Cardiac muscle cell (in vitro differentiated cells and primary cell): Measurements from ENCODE around the gene PRKCSH. TPM values are rescaled to one million over a fixed set of nuclear protein-coding genes. Genes with fewer than 3 reads are reported as not detected.

ENCODE experiments used
- DNase-seq, 2 donors: peaks; one replicate each; pipeline versions ENCODE4 v3.0.0 to v3.0.0-alpha.2; 2010 to 2017; ENCODE audit warnings: low read depth in 1 of 2, low spot score in 1 of 2
- H3K27ac ChIP-seq: fragments of 200-600 bp; sonication (generic); 2 replicates; pipeline ENCODE4 v1.5.1; 2016
- H3K27me3 ChIP-seq: fragments of 200-600 bp; sonication (generic); 2 replicates; pipeline ENCODE4 v1.6.0; 2016; ENCODE audit warnings: control low read depth
- H3K36me3 ChIP-seq: fragments of 200-600 bp; sonication (generic); 2 replicates; pipeline ENCODE4 v1.5.1; 2016; ENCODE audit warnings: control low read depth
- H3K4me1 ChIP-seq: fragments of 200-600 bp; sonication (generic); 2 replicates; pipeline ENCODE4 v1.8.1; 2017; ENCODE audit warnings: low read depth, mild to moderate bottlenecking, mixed run types
- H3K4me3 ChIP-seq: fragments of 200-600 bp; sonication (generic); 2 replicates; pipeline ENCODE4 v1.5.1; 2016; ENCODE audit warnings: mild to moderate bottlenecking
- H3K9me3 ChIP-seq: fragments of 200-600 bp; sonication (generic); 2 replicates; pipeline ENCODE4 v1.5.1; 2017; ENCODE audit warnings: low read depth, mild to moderate bottlenecking, control low read depth
- polyA plus RNA-seq: library from polyadenylated mRNA; unstranded; fragments of >200 nt; fragmentation: Nextera tagmentation; extraction: Ambion mirVana; gene quantifications from 2 replicates; pipeline ENCODE4 v1.2.1, GENCODE V29; 2016
- total RNA-seq: library from RNA; depleted of rRNA; stranded (reverse); fragments of >200 nt; gene quantifications from 2 replicates; pipeline ENCODE4 v1.2.3, GENCODE V29; 2016
- TF ChIP-seq, protein P1 (sequence below): IDR thresholded peaks from 2 replicates; pipeline ENCODE4 v1.5.1; 2012; ENCODE audit warnings: low read depth, mild to moderate bottlenecking, low read length

The PRKCSH gene
- total and polyA plus RNA-seq, 2 experiments from 2014 or later, result 151 to 162 TPM

DNA sequence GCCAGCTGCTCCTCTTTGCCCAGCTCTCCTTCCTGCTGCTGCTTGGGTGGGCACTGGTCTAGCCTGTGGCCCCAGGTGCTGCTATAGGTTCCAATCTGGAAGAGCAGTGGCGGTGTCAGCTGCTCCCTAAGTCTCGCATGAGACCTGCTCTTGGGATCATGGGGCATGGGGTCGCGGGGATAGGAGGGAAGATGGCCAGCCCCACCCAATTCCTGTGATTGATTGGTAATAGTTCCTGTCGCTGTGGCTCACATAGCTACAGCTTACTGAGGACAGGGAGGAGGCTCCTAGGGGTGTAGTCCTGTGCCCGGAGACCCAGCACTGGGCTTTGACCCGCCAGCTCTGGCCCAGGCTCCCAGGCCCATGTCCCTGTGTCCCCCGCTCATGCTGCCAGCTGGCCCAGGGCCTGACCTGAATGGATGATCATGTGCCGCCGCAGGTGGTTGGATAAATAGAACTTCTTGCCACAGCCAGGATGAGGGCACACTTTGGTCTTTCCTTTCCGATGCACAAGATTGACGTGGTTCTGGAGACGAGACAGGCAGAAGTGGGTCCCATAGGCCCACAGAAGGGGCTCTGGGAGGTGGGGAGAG is 49.9 kb downstream of the PRKCSH start:
- Histone ChIP-seq H3K36me3 (peaks cover 3% of the 10 kb centered on the region), H3K27me3 (peaks cover 28% of the 10 kb centered on the region), H3K27ac (no peak overlapping the region), H3K4me1 (peaks cover 3% of the 10 kb centered on the region), H3K4me3 (no peak overlapping the region), H3K9me3 (no peaks in the 10 kb centered on the region)
- TF ChIP-seq, protein P1, sequence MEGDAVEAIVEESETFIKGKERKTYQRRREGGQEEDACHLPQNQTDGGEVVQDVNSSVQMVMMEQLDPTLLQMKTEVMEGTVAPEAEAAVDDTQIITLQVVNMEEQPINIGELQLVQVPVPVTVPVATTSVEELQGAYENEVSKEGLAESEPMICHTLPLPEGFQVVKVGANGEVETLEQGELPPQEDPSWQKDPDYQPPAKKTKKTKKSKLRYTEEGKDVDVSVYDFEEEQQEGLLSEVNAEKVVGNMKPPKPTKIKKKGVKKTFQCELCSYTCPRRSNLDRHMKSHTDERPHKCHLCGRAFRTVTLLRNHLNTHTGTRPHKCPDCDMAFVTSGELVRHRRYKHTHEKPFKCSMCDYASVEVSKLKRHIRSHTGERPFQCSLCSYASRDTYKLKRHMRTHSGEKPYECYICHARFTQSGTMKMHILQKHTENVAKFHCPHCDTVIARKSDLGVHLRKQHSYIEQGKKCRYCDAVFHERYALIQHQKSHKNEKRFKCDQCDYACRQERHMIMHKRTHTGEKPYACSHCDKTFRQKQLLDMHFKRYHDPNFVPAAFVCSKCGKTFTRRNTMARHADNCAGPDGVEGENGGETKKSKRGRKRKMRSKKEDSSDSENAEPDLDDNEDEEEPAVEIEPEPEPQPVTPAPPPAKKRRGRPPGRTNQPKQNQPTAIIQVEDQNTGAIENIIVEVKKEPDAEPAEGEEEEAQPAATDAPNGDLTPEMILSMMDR, result no peak
- no peak for DNase-seq

DNA sequence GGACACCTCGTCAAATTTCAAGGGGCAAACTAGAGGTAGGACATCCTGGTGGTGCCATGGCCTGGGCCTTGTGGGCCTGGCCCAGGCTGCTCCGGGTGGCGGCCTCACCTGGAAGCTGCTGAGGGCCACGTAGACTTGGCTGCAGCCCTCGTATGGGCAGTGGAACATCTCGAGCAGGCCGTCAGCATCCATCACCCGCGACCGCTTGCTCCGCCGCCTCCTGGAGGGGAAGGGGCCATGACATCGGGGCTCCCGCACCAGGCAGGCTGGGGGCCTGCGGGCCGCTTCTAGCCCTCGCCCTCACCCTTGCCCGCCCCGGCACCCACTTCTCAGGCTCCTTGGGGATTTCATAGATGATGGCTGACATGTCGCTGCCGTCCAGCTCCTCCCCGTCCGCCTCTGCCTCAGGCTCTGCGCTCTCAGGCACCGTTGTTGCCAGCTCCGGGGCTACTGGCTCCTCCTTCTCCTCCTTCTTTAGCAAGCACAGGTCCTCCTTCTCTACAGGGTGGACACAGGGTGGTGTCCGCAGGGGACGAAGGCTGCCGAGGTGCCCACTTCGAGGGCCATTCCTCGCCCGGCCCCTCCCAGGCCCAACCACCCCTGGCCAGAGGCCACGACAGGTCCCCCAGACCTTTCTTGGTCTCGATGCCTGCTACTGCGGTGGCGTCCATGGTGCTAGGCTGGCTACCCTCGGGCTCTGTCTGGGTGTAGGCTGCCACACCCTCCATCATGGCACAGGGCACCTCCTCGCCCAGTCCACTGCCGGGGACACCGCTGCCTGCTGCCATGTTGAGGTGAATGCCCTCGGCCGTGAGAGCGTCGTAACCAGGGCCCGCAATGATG is 51.4 kb downstream of the PRKCSH start:
- Histone ChIP-seq H3K4me3 (no peak overlapping the region), H3K4me1 (peaks cover 3% of the 10 kb centered on the region), H3K9me3 (no peaks in the 10 kb centered on the region), H3K27ac (no peak overlapping the region), H3K36me3 (peaks cover 8% of the 10 kb centered on the region), H3K27me3 (peaks cover 13% of the 10 kb centered on the region)
- DNase-seq, result no peak
- TF ChIP-seq, protein P1, result no peak

DNA sequence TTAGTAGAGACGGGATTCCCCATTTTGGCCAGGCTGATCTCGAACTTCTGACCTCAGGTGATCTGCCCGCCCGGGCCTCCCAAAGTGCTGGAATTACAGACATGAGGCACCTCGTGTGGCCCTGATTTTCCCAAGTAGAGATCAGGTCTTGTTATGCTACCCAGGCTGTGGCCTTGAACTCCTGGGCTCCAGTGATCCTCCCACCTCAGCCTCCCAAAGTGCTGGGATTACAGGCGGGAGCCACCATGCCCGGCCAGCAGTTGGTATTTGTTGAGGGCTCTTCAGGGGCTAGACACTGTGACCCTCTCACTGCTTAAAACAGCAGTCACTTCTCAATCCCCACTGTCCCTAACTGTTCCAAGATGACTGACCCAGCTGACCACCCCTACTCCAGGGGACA is 53.9 kb downstream of the PRKCSH start:
- TF ChIP-seq, protein P1, result no peak
- Histone ChIP-seq H3K27ac (no peak overlapping the region), H3K27me3 (no peaks in the 10 kb centered on the region), H3K4me3 (no peak overlapping the region), H3K36me3 (peaks cover 11% of the 10 kb centered on the region), H3K4me1 (no peaks in the 10 kb centered on the region), H3K9me3 (no peaks in the 10 kb centered on the region)
- no peak for DNase-seq

DNA sequence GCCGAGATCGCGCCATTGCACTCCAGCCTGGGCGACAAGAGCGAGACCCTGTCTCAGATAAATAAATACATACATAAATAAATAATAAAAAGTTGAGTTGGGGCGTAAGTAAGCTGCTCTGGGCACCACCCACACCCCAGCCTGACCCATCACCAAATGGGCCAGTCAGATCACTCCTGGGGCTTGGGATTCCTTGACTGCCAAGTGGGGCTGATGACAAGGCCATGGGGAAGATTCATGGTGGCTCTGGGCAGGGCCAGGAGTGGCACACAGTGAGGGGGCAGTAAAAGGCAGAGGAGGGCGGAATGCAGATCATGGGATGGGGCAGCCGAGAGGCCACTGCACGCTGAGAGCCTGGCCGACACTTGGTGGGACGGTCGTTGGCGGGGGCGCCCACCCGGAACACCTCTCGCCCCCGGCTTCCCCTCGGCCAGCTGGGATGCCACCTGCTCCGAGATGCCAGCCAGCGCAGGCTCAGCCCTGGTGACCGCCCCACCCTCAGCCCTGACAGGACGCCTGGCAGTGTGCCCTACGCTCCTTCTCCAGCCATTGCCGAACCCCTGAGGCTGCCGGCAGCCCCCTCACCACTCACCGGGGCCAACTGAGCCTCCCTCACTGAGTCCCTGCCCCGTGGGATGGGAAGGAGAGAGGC is 59.3 kb downstream of the PRKCSH start:
- no peak overlapping the region for H3K4me3 ChIP-seq
- peaks cover 12% of the 10 kb centered on the region for H3K36me3 ChIP-seq
- no peak overlapping the region for H3K27ac ChIP-seq
- no peak for DNase-seq
- no peaks in the 10 kb centered on the region for H3K9me3 ChIP-seq
- H3K4me1 ChIP-seq, result peaks cover 1% of the 10 kb centered on the region
- H3K27me3 ChIP-seq, result no peaks in the 10 kb centered on the region
- TF ChIP-seq, protein P1, result no peak

DNA sequence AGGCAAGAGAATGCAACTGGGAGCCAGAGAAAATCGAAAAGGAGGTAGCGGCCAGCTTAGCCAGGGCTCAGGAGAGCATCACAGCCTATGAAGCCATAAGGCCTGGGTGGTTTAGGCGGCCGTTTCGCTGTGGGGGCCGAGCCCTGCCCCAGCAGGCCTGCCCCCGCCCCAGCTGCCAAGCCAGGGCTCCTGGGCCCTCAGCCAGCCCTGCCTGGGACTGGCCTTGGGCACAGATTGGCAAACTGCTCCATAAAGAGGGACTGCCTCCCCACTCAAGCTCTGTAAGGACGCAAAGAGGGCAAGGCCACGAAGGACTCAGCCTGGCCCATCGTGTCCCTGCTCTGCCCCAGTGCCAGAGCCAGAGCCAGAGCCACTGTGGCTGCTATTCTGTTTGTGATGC is 60.0 kb downstream of the PRKCSH start:
- peaks cover 8% of the 10 kb centered on the region for H3K4me1 ChIP-seq
- H3K27ac ChIP-seq, result no peak overlapping the region
- no peaks in the 10 kb centered on the region for H3K9me3 ChIP-seq
- DNase-seq, result no peak
- H3K36me3 ChIP-seq, result peaks cover 10% of the 10 kb centered on the region
- TF ChIP-seq, protein P1, result no peak
- no peak overlapping the region for H3K4me3 ChIP-seq
- H3K27me3 ChIP-seq, result no peaks in the 10 kb centered on the region
